Osteocyte (in vitro differentiated cells): Measurements from ENCODE around the gene SUMF1. TPM values are rescaled to one million over a fixed set of nuclear protein-coding genes. Genes with fewer than 3 reads are reported as not detected.

ENCODE experiments used
- DNase-seq: peaks from one replicate; pipeline ENCODE4 v3.0.0; 2021; ENCODE audit warnings: mixed read lengths; ENCODE audit not compliant: unreplicated experiment; ENCODE audit errors: extremely low spot score
- H3K27ac Mint-ChIP-seq: one replicate; pipeline ENCODE4 v1.8.0; 2021; ENCODE audit warnings: mild to moderate bottlenecking, mixed read lengths; ENCODE audit not compliant: unreplicated experiment
- H3K27me3 Mint-ChIP-seq: one replicate; pipeline ENCODE4 v1.8.0; 2021; ENCODE audit warnings: mixed read lengths; ENCODE audit not compliant: unreplicated experiment
- H3K36me3 Mint-ChIP-seq: one replicate; pipeline ENCODE4 v1.8.0; 2021; ENCODE audit warnings: mixed read lengths; ENCODE audit not compliant: unreplicated experiment
- H3K4me1 Mint-ChIP-seq: one replicate; pipeline ENCODE4 v1.8.0; 2021; ENCODE audit warnings: mixed read lengths; ENCODE audit not compliant: unreplicated experiment
- H3K4me3 Mint-ChIP-seq: one replicate; pipeline ENCODE4 v1.8.0; 2021; ENCODE audit warnings: mild to moderate bottlenecking, moderate library complexity, mixed read lengths; ENCODE audit not compliant: unreplicated experiment
- H3K9me3 Mint-ChIP-seq: one replicate; pipeline ENCODE4 v1.8.0; 2021; ENCODE audit warnings: mixed read lengths; ENCODE audit not compliant: unreplicated experiment
- total RNA-seq: library from RNA; stranded (reverse); gene quantifications from 2 replicates; pipeline ENCODE4 v1.2.1, GENCODE V29; 2021
- TF ChIP-seq, protein P1 (sequence below): fragments of 200-600 bp; sonication (generic); IDR thresholded peaks from 2 replicates; pipeline ENCODE4 v1.5.0; 2021; ENCODE audit warnings: antibody characterized with exemption, mild to moderate bottlenecking, moderate library complexity

The SUMF1 gene
- total RNA-seq, 1 donor from 2014 or later, result 44.1 TPM

DNA sequence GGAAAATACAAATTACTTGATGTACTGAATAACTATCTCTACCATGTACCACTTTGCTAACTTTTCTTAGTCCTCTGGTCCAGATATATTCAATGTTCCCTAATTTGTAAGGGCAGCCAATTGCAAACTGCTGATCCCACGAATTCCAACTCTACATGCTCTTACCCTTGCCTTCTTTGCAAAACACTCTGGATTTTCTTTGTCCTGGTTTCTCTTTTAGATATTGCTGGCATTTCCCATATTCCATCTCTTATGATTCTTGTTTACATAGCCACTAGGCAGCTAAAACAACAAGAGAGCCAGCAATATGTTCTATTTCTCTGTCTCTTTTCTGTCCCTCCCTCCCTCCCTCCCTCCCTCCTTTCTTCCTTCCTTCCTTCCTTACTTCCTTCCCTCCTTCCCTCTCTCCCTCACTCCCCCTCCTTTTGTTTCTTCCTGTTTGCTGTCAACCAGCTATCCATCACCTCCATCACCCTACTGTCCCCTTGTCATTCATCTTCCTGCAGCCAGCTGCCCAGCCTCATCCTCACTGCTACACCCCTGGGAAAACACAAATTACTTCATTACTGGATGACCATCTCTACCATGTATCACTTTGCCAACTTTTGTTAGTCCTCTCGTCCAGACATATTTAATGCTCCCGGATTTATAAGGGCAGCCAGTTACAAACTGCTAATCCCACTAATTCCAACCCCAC, 130.1 kb downstream of the SUMF1 start:
- Mint-ChIP-seq H3K4me1 (peaks cover 31% of the 10 kb centered on the region), H3K27me3 (no peaks in the 10 kb centered on the region), H3K36me3 (peaks cover 5% of the 10 kb centered on the region), H3K9me3 (no peaks in the 10 kb centered on the region), H3K4me3 (no peak overlapping the region), H3K27ac (peak overlapping the region; percentile 32)
- no peak for DNase-seq
- TF ChIP-seq, protein P1, sequence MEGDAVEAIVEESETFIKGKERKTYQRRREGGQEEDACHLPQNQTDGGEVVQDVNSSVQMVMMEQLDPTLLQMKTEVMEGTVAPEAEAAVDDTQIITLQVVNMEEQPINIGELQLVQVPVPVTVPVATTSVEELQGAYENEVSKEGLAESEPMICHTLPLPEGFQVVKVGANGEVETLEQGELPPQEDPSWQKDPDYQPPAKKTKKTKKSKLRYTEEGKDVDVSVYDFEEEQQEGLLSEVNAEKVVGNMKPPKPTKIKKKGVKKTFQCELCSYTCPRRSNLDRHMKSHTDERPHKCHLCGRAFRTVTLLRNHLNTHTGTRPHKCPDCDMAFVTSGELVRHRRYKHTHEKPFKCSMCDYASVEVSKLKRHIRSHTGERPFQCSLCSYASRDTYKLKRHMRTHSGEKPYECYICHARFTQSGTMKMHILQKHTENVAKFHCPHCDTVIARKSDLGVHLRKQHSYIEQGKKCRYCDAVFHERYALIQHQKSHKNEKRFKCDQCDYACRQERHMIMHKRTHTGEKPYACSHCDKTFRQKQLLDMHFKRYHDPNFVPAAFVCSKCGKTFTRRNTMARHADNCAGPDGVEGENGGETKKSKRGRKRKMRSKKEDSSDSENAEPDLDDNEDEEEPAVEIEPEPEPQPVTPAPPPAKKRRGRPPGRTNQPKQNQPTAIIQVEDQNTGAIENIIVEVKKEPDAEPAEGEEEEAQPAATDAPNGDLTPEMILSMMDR, result no peak

DNA sequence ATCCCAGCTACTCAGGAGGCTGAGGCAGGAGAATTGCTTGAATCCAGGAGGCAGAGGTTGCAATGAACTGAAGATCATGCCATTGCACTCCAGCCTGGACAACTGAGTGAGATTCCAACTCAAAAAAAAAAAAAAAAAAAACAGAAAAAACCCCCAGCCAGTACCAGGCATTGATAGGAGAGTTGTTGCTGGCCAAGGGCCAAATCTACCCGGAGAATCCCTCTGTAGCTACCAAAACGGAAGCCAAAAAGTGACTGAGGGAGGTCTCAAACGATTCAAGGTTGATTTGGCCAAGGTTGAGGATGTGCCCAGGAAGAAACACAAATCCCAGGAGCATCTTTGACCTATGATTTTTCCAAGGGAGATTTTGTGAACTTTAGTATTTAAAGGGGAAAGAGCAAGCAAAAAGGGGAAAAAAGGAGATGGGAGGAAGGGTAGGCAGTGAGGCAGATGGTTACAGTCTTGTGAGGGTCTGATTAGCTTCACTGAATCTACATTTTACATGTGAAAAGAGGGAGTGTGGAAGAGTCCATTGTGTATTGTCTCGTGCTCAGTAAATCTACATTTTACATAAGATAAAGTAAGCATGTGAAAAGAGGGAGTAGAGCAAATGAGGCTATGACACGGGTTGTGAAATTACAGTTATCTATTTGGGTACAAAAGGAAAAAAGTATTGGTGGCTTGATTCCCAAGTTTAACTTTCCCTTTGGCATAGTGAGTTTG, 131.1 kb downstream of the SUMF1 start:
- Mint-ChIP-seq H3K27me3 (no peaks in the 10 kb centered on the region), H3K4me1 (peaks cover 30% of the 10 kb centered on the region), H3K36me3 (peaks cover 5% of the 10 kb centered on the region), H3K4me3 (no peak overlapping the region), H3K27ac (peak overlapping the region; percentile 48), H3K9me3 (no peaks in the 10 kb centered on the region)
- no peak for DNase-seq
- TF ChIP-seq, protein P1, result no peak

DNA sequence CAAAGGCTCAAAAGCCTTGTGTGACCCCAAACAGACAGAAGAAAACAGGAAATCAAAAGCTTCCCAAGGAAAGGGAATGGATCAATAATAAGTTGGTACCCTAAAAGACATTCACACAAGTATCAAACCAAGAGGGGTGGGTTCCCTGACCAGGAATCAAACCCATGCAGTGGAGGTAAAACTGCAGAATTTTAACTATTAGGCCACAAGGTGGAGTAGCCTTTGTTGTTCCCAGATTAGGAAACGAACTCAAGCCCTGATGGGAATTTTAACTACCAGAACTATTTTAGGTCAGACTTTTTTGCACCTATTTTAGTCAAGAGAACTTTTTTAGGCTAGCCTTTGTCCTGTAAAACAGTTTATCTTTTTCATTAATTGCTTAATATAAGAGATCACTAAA, 132.5 kb downstream of the SUMF1 start:
- H3K27ac Mint-ChIP-seq, result no peak overlapping the region
- no peak for DNase-seq
- H3K36me3 Mint-ChIP-seq, result peaks cover 2% of the 10 kb centered on the region
- TF ChIP-seq, protein P1, result peak; percentile 10
- peaks cover 7% of the 10 kb centered on the region for H3K9me3 Mint-ChIP-seq
- H3K27me3 Mint-ChIP-seq, result no peaks in the 10 kb centered on the region
- H3K4me1 Mint-ChIP-seq, result peaks cover 21% of the 10 kb centered on the region
- H3K4me3 Mint-ChIP-seq, result no peak overlapping the region

GRCh38 chr3:4332991-4333390, 134.1 kb downstream of the SUMF1 start:
- TF ChIP-seq, protein P1, result no peak
- Mint-ChIP-seq H3K4me1 (peaks cover 21% of the 10 kb centered on the region), H3K36me3 (peaks cover 2% of the 10 kb centered on the region), H3K9me3 (peaks cover 12% of the 10 kb centered on the region), H3K27me3 (no peaks in the 10 kb centered on the region), H3K27ac (no peak overlapping the region), H3K4me3 (no peak overlapping the region)
- no peak for DNase-seq

- TF ChIP-seq, protein P1, result no peak
- peaks cover 12% of the 10 kb centered on the region for H3K9me3 Mint-ChIP-seq
- H3K4me1 Mint-ChIP-seq, result peaks cover 18% of the 10 kb centered on the region
- no peak overlapping the region for H3K4me3 Mint-ChIP-seq
- no peaks in the 10 kb centered on the region for H3K27me3 Mint-ChIP-seq
- H3K36me3 Mint-ChIP-seq, result peaks cover 2% of the 10 kb centered on the region
- no peak overlapping the region for H3K27ac Mint-ChIP-seq
- DNase-seq, result no peak
Observed at GRCh38 chr3:4332574-4332973, 134.5 kb downstream of the SUMF1 start.
